Measurements from ENCODE around the gene SULF2.

SULF2 gene

GRCh38 chr20:47760686-47761481 is 24.4 kb downstream of the SULF2 start:
- DNase-seq, result no peak

- DNase-seq, result no peak
These were observed 26.5 kb downstream of the SULF2 start for GRCh38 chr20:47758517-47759450.

- DNase-seq, result no peak
These were observed 27.9 kb downstream of the SULF2 start for GRCh38 chr20:47757145-47758035.

DNA sequence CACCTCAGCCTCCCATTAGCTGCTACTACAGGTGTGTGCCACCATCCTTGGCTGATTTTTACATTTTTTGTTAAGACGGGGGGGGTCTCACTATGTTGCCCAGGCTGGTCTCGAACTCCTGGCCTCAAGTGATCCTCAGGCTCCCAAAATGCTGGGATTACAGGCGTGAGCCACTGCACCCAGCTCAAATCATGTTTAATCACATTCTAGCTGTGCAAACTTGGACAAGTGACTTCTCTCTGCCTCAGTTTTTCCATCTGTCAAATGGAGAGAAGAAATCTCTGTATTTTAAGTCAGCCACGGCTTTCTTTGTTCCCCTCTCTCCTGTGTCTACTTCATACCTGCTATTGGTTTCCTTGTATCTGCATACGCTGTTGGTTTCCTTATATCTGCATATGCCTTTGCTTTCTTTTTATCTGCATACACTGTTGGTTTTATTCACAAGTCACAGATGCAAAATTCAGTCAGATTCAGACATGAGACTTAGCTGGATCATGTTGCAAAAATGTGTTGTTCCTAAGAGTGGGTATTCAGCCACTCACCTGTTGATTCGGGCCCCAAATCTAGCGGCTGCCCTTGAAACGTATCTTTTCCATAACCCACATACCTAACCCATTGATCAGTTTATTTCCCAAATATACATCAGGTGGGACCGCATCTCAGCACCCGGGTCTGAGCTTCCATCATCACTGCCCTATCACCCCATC is 30.2 kb downstream of the SULF2 start:
- DNase-seq, result no peak

GRCh38 chr20:47754388-47754715 is 30.9 kb downstream of the SULF2 start:
- DNase-seq, result no peak

GRCh38 chr20:47753576-47754387 is 31.5 kb downstream of the SULF2 start:
- DNase-seq, result no peak

- no peak for DNase-seq
These were observed 33.8 kb downstream of the SULF2 start for GRCh38 chr20:47751449-47751848.

DNA sequence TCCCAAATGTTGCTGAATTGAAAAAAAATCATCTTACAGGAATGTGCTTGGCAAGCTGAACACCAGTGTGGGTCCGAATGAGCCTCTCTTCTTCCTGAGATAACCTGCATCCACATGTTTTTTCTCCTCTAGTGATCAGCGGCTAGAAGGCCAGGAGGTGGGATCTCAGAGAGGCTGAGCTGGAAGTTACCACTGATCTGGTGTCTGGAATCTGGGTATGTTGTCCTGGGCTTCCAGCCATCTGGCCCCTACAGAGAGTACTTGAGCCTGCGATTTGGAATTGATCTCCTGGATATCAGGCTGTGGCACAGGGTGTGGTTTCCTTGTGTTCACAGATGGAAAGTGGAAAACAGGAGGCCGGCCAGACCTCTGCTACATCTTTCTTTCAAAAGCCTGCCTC is 35.9 kb downstream of the SULF2 start:
- DNase-seq, result no peak

- DNase-seq, result no peak
These were observed 36.5 kb downstream of the SULF2 start for GRCh38 chr20:47748823-47749222.

DNA sequence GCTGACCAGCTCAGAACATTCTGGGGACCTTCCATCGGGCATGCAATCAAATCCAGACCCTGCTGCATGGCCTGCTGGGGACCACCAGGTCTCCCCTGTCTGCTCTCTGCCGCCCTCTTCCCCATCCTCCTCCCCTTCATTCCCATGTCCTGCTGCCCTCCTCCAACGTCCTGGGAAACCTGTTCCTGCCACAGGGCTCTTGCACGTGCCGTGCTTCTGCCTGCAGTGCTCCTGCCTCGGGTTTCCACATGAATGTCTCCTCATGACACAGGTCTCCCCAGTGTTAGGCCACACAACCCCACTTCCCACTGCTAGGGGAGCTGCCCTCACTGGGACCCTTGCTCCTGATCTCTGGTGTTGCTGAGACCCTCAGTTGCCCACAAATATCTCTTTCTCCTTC is 37.2 kb downstream of the SULF2 start:
- no peak for DNase-seq

DNA sequence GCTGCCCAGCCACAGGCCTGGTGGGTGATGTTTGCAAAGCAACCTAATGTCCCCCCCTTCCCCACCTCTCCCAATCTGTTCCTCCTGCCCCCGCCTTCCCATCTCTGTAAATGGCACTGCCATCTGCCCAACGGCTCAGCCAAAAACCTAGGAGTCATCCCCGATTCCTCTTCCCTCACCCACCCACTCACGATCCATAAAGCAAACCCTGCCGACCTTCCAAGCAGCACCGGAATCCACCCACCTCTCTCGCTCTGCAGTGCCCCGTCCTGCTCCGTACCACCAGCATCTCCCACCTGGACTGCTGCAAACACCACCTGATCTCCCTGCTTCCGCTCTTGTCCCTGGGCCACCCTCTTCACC is 37.6 kb downstream of the SULF2 start:
- no peak for DNase-seq

- no peak for DNase-seq
These were observed 40.5 kb downstream of the SULF2 start for GRCh38 chr20:47744803-47745202.

DNA sequence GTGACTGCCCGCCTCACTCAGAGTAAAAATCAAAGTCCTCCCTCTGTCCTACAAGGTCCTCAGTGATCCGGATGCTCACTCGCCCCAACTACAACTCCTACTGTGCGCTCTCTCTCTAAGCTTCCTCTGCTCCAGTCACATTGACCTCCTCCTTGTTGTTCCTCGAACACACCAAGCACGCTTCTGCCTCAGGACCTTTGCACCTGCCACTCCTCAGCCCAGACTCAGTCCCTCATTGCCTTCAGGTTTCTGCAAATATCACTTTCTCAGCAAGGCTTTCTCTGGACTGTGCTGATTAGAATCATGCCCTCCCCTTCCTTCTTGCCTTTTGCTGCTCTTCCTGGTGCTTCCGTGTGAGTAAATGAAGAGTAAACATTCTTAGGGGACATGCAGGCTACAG is 41.6 kb downstream of the SULF2 start:
- DNase-seq, result no peak

- DNase-seq, result no peak
These were observed 43.3 kb downstream of the SULF2 start for GRCh38 chr20:47741669-47742608.

GRCh38 chr20:47740862-47741184 is 44.5 kb downstream of the SULF2 start:
- no peak for DNase-seq

DNA sequence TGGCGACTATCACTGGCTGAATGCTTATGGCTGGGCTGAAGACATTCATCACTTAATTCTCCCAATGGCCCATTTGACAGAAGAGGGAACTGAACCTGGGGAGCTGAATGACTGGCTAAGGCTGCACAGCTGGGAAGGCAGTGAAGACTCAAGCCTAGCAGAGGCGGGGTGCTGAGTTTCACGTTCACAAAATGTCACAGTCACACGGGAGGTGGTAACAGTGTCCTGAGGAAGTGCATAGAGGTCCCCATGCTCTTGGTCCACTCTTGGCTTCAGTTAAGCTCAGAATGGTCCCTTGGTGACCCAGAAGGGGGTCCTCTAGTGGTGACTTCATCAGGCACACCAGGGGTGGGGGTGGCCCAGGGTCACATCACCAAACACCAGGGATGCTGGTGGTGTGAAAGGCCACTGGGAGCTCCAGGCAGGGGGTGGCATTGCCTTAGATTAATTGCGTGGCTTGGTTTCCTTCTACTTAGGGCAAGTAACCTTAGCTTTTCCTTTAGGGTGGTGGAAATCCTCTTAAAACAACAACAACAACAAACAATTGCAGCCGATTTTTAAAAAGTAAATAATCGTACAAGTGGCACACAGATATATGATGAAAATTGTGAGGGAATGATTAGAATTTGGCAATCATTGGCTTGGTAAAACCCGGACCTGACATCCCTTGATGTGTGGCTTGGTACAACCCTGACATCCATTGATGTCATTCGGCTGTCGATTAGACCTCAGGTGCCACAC is 45.0 kb downstream of the SULF2 start:
- DNase-seq, result no peak

DNA sequence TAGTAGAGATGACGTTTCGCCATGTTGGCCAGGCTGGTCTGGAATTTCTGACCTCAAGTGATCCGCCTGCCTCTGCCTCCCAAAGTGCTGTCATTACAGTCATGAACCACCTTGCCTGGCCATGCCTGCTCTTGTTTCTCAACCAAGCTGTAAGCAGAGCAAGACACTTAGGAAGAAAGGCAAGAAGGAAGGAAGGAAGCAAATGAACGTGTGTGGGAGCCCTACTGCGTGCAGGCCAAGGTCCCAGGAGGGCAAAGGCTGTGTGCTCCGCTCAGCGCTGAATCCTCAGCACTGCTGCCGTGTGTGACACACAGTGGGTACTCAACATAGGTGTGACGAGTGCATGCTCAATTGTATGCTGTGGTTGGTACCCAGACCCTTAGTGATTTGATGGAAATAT is 47.4 kb downstream of the SULF2 start:
- DNase-seq, result no peak

- no peak for DNase-seq
These were observed 48.6 kb downstream of the SULF2 start for GRCh38 chr20:47736570-47737152.

All from activated CD4-positive, alpha-beta T cell treated with anti-CD3 and anti-CD28 coated beads for 48 hours (primary cell).